GM19468 (cell line): ENCODE results near the gene HEATR5B.
A peak's percentile ranks its signal among the peaks of the same experiment; 100 is the strongest.

ENCODE experiments used
- ATAC-seq: cut with Tn5 transposase; IDR thresholded peaks from one replicate; pipeline ENCODE4 v1.9.1; 2021; ENCODE audit warnings: mild to moderate bottlenecking, moderate library complexity, moderate number of reproducible peaks; ENCODE audit not compliant: unreplicated experiment; ENCODE audit errors: extremely low read depth

The HEATR5B gene

GRCh38 chr2:37083873-37084794 is at the start of gene HEATR5B, which contains the start of gene GPATCH11:
Gene HEATR5B, minus strand, starts transcription at chr2:37084372. Its CDS starts 958 bp downstream, at chr2:37083414.
Gene GPATCH11, plus strand, starts transcription at chr2:37084518. Its CDS starts 3,864 bp downstream, at chr2:37088382.
- peak; percentile 66 for ATAC-seq

GRCh38 chr2:37132914-37133313 is 48.7 kb upstream of the HEATR5B start:
- ATAC-seq = no peak

GRCh38 chr2:37125416-37125815 is 41.2 kb upstream of the HEATR5B start:
- ATAC-seq = no peak

DNA sequence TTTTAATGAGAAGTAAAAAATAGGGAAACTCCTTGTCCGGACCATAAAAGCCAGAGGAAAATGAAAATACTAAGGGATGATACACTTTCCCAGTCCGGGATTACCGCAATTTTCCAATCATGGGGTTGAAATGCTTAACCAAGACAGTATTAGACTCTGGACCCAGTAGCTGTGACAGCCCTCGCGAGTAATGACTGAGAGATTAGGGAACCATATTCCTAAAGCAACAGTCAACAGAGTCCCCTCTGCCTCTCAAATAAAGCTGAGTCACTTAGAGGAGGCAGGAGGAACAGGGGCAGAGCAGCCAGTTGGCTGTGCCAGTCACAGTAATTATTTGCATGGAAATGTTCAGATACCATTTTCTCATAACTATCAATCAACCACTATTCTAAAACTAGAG is 35.0 kb upstream of the HEATR5B start:
- ATAC-seq = no peak

GRCh38 chr2:37117566-37117965 is 33.4 kb upstream of the HEATR5B start:
- no peak for ATAC-seq

DNA sequence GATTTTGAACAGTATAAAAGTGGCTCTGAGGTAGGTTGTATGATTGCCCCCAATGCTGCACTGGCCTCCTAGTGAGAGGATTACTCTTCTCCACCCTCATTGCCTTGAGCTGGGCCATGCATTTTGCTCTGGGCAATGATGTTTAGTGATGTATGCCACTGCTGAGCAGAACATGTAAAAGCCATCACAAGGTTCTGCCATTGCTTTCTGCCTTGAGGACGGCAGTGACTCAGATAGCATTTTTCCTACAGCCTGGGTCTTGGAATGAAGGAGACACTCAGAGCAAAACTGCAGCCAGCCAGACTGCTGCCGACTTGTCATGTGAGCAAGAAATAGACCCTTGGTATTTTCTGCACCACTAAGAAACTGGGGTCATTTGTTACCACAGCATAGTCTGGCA is 27.8 kb upstream of the HEATR5B start:
- no peak for ATAC-seq

DNA sequence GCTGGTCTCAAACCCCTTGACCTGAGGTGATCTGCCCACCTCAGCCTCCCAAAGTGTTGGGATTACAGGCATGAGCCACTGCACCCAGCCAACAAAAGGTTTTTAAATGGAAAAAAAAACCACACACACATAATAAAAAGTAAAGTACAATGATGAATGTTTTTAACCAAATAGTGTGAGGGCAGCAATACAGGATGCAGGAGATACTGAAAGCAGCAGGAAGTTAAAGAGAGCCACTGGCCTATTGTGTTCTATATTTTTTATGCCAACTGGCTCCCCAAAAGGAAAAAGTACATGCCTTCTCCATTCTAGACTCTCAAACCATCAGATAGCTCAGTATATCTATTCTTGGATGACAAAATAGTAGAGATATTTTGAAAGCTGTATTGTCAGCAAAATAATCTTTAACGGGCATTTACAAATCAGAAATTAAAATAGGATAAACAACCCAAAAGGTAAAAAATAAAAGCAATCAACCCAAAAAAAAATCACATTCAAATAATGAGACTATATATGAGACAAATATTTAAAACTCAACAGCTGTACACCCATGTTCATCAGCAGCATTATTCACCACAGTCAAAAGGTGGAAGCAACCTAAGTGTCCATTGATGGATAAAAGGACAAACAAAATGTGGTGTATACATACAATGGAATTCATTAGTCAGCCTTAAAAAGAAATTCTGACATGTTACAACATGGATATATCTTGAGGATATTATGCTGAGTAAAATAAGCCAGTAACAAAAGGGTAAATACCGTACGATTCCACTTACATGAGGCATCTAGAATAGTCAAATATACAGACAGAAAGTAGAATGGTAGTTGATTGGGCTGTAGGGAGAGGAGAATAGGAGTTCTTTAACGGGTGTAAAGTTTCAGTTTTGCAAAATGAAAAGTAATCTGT is 26.4 kb upstream of the HEATR5B start:
- ATAC-seq = no peak

DNA sequence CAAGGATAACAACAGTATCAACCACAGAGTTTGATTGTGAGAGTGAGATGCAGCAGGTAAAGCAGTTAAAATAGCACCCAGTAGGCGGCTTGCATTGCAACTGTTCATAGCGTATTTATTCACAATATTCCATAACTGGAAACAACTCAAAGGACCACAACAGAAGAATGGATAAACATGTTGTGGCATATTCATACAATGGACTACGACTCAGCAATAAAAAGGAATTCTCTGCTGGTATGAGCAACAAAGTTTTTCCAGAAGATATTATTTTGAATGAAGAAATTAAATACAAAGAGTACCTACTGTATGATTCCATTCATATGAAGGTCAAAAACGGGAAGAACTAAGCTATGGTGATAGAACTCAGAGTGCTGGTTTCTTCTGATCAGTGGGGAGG is 25.4 kb upstream of the HEATR5B start:
- ATAC-seq = no peak

DNA sequence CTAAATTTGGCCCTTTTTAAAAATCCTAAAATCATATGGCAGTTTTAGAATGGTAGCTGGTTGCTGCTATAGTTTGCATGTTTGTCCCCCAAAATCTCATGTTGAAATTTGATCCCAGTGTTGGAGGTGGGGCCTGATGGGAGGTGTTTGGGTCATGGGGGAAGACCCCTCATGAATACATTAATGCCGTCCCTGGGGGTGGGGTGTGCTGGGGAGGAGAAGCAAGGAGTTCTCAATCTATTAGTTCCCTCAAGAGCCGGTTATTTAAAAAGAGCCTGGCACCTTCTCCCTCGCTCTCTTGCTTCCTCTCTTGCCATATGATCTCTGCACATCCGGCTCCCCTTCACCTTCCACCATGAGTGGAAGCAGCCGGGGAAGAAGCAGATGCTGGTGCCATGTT is 21.0 kb upstream of the HEATR5B start:
- ATAC-seq = no peak

GRCh38 chr2:37104178-37104577 is 20.0 kb upstream of the HEATR5B start:
- ATAC-seq = no peak

GRCh38 chr2:37102588-37102987 is 18.4 kb upstream of the HEATR5B start:
- no peak for ATAC-seq

- ATAC-seq = no peak
These were observed 15.9 kb upstream of the HEATR5B start for GRCh38 chr2:37100054-37100453.

DNA sequence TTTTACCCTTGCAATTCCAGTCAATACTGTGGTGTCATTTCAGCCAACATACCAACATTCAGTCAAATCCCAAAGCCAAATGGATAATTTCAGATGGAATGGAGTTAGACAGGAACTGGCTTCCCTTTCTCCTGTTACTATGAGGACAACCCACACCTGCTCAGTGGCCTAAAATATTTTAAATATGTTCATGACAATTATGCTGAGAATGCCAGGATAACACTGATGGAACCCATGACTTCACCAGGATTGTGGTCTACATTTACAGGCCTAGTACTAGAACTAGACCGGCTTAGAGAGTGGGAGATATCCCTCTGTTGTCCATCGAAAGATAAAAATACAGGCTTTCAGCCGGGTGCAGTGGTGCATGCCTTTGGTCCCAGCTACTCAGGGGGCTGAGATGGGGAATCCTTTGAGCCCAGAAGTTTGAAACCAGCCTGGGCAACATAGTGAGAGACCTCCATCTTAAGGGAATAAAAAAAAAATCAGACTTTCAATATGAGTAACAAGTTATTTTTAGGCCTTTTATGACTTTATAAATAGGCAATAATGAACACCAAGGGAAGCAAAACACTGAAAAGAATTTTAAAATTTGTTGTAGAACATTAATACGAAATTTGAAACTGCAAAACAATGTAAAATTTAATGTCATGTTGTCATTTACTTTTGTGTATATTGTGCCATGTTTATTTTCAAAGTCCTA is 14.4 kb upstream of the HEATR5B start:
- no peak for ATAC-seq

DNA sequence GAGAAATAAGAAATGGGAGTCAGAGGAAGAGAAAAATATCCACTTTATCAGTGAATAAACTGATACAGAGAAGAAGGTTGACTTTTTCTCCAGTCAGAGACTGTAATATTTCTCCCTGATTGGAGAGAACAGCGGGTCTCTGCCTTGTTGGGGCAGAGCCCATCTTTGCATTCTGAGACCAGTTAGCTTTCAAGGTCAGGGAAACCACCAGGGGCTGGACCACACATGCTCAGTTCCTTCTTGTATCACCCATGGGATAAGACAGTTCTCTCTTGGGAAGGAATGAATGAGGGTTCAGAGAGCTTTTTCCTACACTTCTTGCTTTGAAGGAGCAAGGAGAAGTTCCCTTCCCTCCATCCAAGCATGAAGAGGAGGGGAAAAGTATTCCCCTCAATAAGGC is 12.4 kb upstream of the HEATR5B start:
- ATAC-seq = no peak

DNA sequence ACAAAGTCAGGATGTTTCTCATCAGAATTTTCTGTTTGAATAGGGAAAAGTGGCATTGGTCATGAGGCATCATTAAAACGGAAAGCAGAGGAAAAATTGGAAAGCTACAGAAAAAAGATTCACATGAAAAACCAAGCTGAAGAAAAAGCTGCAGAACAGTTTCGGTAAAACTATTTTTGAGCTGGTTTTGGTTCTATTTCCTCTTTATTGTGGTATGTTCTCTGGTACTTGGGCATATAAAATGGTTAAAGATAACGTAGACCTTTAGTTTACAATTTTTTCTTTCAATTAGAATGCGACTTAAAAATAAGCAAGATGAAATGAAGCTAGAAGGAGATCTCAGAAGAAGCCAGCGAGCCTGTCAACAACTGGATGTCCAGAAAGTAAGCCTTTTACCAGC is 7.7 kb upstream of the HEATR5B start:
- no peak for ATAC-seq

- ATAC-seq = peak; percentile 60
These were observed 5.9 kb upstream of the HEATR5B start for GRCh38 chr2:37090019-37090477.

GRCh38 chr2:37085731-37086147 is 1.6 kb upstream of the HEATR5B start:
- no peak for ATAC-seq

DNA sequence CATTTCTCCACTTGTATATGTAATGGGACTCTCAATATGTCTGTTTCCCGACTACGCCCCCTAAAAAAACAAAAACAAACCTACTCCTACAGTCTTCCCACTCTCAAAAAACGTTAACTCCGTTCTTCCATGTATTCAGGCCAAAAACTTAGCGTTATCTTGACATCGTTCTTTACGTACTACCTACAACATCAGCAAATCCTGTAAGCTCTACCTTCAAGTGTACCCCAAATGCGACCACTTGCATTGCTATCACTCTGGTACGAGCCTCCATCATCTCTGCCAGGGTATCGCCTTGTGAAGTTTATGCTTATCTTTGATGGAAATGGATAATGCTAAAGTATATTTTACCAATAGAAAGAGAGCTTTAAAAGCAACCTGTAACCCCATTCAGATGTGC is 625 bp upstream of the HEATR5B start:
- no peak for ATAC-seq

GRCh38 chr2:37080689-37081088 is 3.5 kb downstream of the HEATR5B start:
- no peak for ATAC-seq

- ATAC-seq = no peak
These were observed 3.9 kb downstream of the HEATR5B start for GRCh38 chr2:37080266-37080665.
